ENCODE results near the gene IFIT1.
"Not testable (repeated sequence)": the region's sequence is repeated elsewhere in the genome, so short reads cannot be mapped to it uniquely, and the experiment has no call there.

DNA sequence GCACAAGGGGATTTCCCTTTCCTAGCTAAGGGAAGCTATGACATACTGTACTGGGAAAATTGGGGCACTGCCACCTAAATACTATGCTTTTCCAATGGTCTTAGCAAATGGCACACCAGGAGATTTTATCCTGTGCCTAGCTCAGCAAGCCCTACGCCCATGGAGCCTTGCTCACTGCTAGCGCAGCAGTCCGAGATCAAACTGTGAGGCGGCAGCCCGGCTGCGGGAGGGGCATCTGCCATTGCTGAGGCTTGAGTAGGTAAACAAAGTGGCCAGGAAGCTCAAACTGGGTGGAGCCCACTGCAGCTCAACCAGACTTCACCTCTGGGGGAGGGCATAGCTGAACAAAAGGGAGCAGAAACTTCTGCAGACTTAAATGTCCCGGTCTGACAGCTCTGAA is 52.4 kb downstream of the IFIT1 start:
- TF ChIP-seq, protein P1, sequence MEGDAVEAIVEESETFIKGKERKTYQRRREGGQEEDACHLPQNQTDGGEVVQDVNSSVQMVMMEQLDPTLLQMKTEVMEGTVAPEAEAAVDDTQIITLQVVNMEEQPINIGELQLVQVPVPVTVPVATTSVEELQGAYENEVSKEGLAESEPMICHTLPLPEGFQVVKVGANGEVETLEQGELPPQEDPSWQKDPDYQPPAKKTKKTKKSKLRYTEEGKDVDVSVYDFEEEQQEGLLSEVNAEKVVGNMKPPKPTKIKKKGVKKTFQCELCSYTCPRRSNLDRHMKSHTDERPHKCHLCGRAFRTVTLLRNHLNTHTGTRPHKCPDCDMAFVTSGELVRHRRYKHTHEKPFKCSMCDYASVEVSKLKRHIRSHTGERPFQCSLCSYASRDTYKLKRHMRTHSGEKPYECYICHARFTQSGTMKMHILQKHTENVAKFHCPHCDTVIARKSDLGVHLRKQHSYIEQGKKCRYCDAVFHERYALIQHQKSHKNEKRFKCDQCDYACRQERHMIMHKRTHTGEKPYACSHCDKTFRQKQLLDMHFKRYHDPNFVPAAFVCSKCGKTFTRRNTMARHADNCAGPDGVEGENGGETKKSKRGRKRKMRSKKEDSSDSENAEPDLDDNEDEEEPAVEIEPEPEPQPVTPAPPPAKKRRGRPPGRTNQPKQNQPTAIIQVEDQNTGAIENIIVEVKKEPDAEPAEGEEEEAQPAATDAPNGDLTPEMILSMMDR (IDR thresholded peaks at IDR 0.05; ENCODE audit: low read length) = not testable (repeated sequence)
- TF ChIP-seq EZH2 (IDR thresholded peaks at IDR 0.05; ENCODE audit: borderline replicate concordance, low read length) = not testable (repeated sequence)
